Stomach (tissue), 9 donors: ENCODE results near the gene PCDH8. TPM values are rescaled to one million over a fixed set of nuclear protein-coding genes. Genes with fewer than 3 reads are reported as not detected.

Experiments
- DNase-seq, 2 donors: peaks; one replicate each; pipeline versions ENCODE4 v3.0.0 to v3.0.0-alpha.2; 2013 to 2019
- H3K27ac ChIP-seq, 5 donors: fragments of 200-600 bp in 4 of 5; sonication (generic) in 4 of 5; one replicate each; pipeline ENCODE4 v1.5.1; 2013 to 2019; ENCODE audit warnings: mild to moderate bottlenecking in 1 of 5, moderate library complexity in 1 of 5
- H3K27me3 ChIP-seq, 3 donors: fragments of 200-600 bp; sonication (generic); one replicate each; pipeline ENCODE4 v1.5.1; 2017 to 2019; ENCODE audit warnings: mixed run types in 1 of 3
- H3K36me3 ChIP-seq, 4 donors: fragments of 200-600 bp; sonication (generic); 1 replicate in 3 of 4; 2 replicates in 1 of 4; pipeline ENCODE4 v1.5.1; 2016 to 2019
- H3K4me1 ChIP-seq, 4 donors: fragments of 200-600 bp; sonication (generic); one replicate each; pipeline ENCODE4 v1.5.1; 2016 to 2019
- H3K4me3 ChIP-seq, 4 donors: fragments of 200-600 bp; sonication (generic) in 3 of 4; one replicate each; pipeline ENCODE4 v1.5.1; 2016 to 2019; ENCODE audit warnings: mild to moderate bottlenecking in 1 of 4
- H3K9me3 ChIP-seq, 4 donors: fragments of 200-600 bp; sonication (generic); one replicate each; pipeline ENCODE4 v1.5.1; 2016 to 2019
- EP300 ChIP-seq: sonication (generic); formaldehyde crosslinking; IDR thresholded peaks from one replicate; pipeline ENCODE4 v1.6.1; 2017; ENCODE audit warnings: antibody characterized with exemption
- POLR2A ChIP-seq, 4 donors: fragments of 450-650 bp; IDR thresholded peaks; one replicate each; pipeline ENCODE4 v1.6.1; 2016; ENCODE audit warnings: antibody characterized with exemption in 4 of 4, control low read depth in 2 of 4, mild to moderate bottlenecking in 1 of 4, moderate library complexity in 1 of 4
- POLR2AphosphoS5 ChIP-seq, 3 donors: sonication (generic); formaldehyde crosslinking; IDR thresholded peaks; one replicate each; pipeline ENCODE4 v1.6.1; 2016; ENCODE audit warnings: antibody characterized with exemption in 3 of 3
- WGBS, 5 donors: extraction: QIAGEN DNeasy Blood & Tissue Kit in 3 of 5; methylation state at CpG; one replicate each; pipeline versions ENCODE4 v1.1.5 to v1.1.7; 2013 to 2018; 5-methylcytosine and 5-hydroxymethylcytosine counted together
- intact Hi-C: fragments of 100-400 bp; cut with DNase I; formaldehyde crosslinking; loops from one replicate; pipeline ENCODE4 v1.15.1; 2023; ENCODE audit warnings: low total_unique reads
- polyA plus RNA-seq, 3 donors: library from polyadenylated mRNA; stranded (reverse); fragments of 200-250 nt; gene quantifications; one replicate each; pipeline ENCODE4 v1.2.3, GENCODE V29; 2013
- total RNA-seq, 5 donors: library from RNA; depleted of rRNA; stranded (reverse); fragments of >200 nt; gene quantifications; one replicate each; pipeline versions ENCODE4 v1.1.0 to v1.2.3, GENCODE V29; 2014 to 2016
- TF ChIP-seq, protein P1 (sequence below), 7 experiments: fragments of 450-650 bp in 4 of 7; fragments of 200-600 bp in 3 of 7; sonication (generic) in 3 of 7; IDR thresholded peaks; one replicate each; pipeline ENCODE4 v1.5.1; 2016 to 2019; ENCODE audit warnings: antibody characterized with exemption in 7 of 7, control low read depth in 2 of 7, mild to moderate bottlenecking in 1 of 7
- donor health status: healthy with polysubstance abuse.
- donor health status: Bipolar disorder and iron deficiency.
- donor health status: healthy.

The PCDH8 gene
- total and polyA plus RNA-seq, 8 donors: 0.15 to 0.23 (median 0.19) TPM; not detected in 4

DNA sequence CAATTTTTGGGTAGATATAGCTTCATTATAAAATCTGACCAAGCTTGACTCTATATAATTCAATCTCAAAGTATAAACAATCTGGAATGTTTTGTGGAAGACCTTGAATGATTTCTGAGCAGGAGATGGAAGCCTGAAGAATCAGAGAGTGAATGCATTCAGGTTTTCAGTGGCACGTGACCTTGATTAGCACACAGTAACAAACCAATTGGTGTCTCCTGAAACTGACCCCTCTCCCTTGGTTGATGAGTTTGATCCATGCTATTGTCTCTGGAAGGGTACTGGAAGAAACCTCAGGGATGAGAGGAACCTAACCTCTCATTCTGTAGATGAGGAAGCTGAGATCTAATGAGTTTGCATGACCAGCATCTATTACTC is 39.6 kb downstream of the PCDH8 start:
- Histone ChIP-seq H3K4me1 (peaks cover 0 to 9% (median 3%) of the 10 kb centered on the region in 4 donors), H3K27me3 (peaks cover 0 to 14% (median 0%) of the 10 kb centered on the region in 3 donors), H3K36me3 (no peaks in the 10 kb centered on the region), H3K9me3 (no peaks in the 10 kb centered on the region), H3K4me3 (no peak overlapping the region), H3K27ac (no peak overlapping the region)
- intact Hi-C loops: no loop called here
- TF ChIP-seq POLR2AphosphoS5 (IDR thresholded peaks at IDR 0.05) (no peak), POLR2A (IDR thresholded peaks at IDR 0.05) (no peak), EP300 (no peak)
- TF ChIP-seq, protein P1, sequence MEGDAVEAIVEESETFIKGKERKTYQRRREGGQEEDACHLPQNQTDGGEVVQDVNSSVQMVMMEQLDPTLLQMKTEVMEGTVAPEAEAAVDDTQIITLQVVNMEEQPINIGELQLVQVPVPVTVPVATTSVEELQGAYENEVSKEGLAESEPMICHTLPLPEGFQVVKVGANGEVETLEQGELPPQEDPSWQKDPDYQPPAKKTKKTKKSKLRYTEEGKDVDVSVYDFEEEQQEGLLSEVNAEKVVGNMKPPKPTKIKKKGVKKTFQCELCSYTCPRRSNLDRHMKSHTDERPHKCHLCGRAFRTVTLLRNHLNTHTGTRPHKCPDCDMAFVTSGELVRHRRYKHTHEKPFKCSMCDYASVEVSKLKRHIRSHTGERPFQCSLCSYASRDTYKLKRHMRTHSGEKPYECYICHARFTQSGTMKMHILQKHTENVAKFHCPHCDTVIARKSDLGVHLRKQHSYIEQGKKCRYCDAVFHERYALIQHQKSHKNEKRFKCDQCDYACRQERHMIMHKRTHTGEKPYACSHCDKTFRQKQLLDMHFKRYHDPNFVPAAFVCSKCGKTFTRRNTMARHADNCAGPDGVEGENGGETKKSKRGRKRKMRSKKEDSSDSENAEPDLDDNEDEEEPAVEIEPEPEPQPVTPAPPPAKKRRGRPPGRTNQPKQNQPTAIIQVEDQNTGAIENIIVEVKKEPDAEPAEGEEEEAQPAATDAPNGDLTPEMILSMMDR (IDR thresholded peaks at IDR 0.05): no peak
- 69 to 77% (median 72%) methylated on average over 1 of the region's 1 CpG for WGBS, 5 donors
- no peak for DNase-seq

DNA sequence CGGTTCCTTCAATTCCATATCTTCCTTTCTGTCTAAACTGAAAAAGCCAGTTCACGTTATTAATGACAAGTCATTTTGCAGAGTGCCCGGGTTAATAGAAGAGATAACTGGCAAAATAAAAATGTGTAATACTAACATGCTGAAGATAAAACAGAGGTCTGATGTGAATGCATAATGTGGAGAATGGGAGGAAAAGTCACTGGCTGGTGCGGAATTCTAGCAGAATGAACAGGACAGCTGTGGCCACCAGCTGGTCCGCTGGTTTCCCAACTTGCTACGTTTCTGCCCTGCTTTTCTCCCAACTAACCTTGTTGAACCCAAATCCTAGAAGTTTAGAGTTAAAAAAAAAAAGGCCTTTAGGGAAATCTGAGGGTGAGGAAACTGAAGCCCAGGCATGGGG is 42.4 kb downstream of the PCDH8 start:
- no peak overlapping the region for H3K27ac ChIP-seq
- H3K4me1 ChIP-seq: peaks cover 0 to 9% (median 3%) of the 10 kb centered on the region in 4 donors
- 53 to 70% (median 62%) methylated on average over 6 of the region's 6 CpGs for WGBS, 5 donors
- no peaks in the 10 kb centered on the region for H3K36me3 ChIP-seq
- no peak for DNase-seq
- no peaks in the 10 kb centered on the region for H3K9me3 ChIP-seq
- intact Hi-C loops: no loop called here
- H3K4me3 ChIP-seq: no peak overlapping the region
- TF ChIP-seq EP300: no peak
- H3K27me3 ChIP-seq: peaks cover 0 to 9% (median 0%) of the 10 kb centered on the region in 3 donors

DNA sequence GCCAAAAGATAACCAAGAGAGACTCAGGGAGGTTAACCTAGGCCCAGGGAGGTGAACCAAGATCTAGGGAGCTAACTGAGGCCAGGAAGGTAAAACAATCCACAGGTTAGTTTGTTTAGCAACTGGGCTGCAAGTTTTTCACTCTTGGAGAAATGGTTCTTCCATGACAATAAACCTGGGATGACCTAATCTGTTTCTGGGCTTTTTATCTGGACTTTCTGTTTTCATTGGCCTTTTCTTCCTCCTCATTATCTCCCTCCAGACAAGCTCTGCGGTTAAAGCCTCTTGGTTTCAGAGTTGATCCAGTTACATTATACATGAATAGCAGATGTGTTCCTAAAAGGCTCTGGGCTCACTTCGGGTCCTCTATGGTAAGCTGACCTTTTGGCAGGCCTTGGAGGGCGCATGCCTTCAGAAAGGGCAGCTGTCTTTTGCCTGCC is 44.2 kb downstream of the PCDH8 start:
- DNase-seq: no peak
- Histone ChIP-seq H3K4me3 (no peak overlapping the region), H3K4me1 (peaks cover 0 to 2% (median 0%) of the 10 kb centered on the region in 4 donors), H3K36me3 (no peaks in the 10 kb centered on the region), H3K9me3 (no peaks in the 10 kb centered on the region), H3K27me3 (peaks cover 0 to 11% (median 0%) of the 10 kb centered on the region in 3 donors), H3K27ac (no peak overlapping the region)
- TF ChIP-seq POLR2AphosphoS5 (IDR thresholded peaks at IDR 0.05) (no peak), EP300 (no peak), POLR2A (IDR thresholded peaks at IDR 0.05) (no peak)
- TF ChIP-seq, protein P1 (IDR thresholded peaks at IDR 0.05): no peak
- intact Hi-C loops: no loop called here
- 44 to 65% (median 50%) methylated on average over 3 of the region's 3 CpGs for WGBS, 5 donors

DNA sequence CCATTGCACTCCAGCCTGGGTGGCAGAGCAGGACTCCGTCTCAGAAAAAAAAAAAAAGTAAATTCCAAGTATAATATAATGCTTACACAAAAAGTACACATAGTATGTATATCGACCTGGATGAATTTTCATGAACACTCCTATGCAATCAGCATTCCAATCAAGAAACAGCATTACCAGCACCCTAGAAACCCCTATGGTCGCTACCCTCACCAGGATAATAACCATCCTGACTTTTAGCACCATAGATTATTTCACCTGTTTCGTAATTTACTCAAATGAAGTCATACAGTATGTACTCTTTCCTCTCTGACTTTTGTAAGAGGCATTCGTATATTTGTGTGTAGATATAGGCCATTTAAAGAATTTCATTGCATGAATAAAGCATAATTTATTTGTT is 47.6 kb downstream of the PCDH8 start:
- Histone ChIP-seq H3K27ac (no peak overlapping the region), H3K36me3 (no peaks in the 10 kb centered on the region), H3K9me3 (no peaks in the 10 kb centered on the region), H3K4me1 (no peaks in the 10 kb centered on the region), H3K4me3 (no peak overlapping the region), H3K27me3 (peaks cover 0 to 33% (median 0%) of the 10 kb centered on the region in 3 donors)
- intact Hi-C loops: no loop called here
- no peak for DNase-seq
- 69 to 84% (median 79%) methylated on average over 5 of the region's 5 CpGs for WGBS, 5 donors
- TF ChIP-seq POLR2AphosphoS5 (IDR thresholded peaks at IDR 0.05): no peak
- TF ChIP-seq EP300: no peak
- TF ChIP-seq, protein P1 (IDR thresholded peaks at IDR 0.05): no peak
- TF ChIP-seq POLR2A (IDR thresholded peaks at IDR 0.05): no peak

DNA sequence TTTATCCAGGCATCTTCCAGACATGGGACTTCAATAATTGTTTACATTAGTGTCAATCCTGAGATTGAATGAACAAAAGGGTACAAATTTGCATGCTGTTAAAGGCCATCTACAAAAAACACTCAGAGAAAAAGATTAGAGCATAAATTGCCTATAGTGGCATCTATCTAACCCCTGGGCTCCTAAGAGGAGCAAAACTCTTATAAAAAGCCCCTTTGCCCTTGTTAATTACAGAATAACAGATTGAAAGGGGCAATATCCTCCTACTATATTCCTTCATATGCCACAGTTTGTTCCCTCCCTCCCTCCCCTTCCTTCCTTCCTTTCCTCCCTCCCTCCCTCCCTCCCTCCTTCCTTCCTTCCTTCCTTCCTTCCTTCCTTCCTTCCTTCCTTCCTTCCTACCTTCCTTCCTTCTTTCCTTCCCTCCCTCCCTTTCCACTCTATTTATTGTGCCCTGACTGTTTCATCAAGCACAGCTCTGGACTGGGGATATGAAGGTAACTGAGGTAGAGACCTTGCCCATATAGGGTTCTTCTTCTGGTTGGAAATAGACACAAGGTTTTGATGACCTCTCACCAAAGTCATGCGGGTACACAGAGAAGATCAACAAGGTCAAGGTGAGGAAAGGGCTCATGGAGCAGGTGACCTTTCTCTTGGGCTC is 49.5 kb downstream of the PCDH8 start:
- TF ChIP-seq, protein P1 (IDR thresholded peaks at IDR 0.05): no peak
- TF ChIP-seq POLR2AphosphoS5 (IDR thresholded peaks at IDR 0.05) (no peak), EP300 (no peak), POLR2A (IDR thresholded peaks at IDR 0.05) (no peak)
- H3K9me3 ChIP-seq: no peaks in the 10 kb centered on the region
- no peaks in the 10 kb centered on the region for H3K4me1 ChIP-seq
- intact Hi-C loops: no loop called here
- H3K27me3 ChIP-seq: peaks cover 0 to 24% (median 0%) of the 10 kb centered on the region in 3 donors
- H3K36me3 ChIP-seq: no peaks in the 10 kb centered on the region
- DNase-seq: no peak
- WGBS, 5 donors: 0% methylated on average over 1 of the region's 1 CpG
- no peak overlapping the region for H3K4me3 ChIP-seq
- no peak overlapping the region for H3K27ac ChIP-seq
